NCI-H187 treated with DMSO at 0.1 percent for 48 hours (cell line): Measurements from ENCODE around the gene AKR7A2.

ENCODE experiments used
- DNase-seq: peaks from one replicate; lab custom pipeline; 2025; lab: John Stamatoyannopoulos, UW

Gene AKR7A2

DNA sequence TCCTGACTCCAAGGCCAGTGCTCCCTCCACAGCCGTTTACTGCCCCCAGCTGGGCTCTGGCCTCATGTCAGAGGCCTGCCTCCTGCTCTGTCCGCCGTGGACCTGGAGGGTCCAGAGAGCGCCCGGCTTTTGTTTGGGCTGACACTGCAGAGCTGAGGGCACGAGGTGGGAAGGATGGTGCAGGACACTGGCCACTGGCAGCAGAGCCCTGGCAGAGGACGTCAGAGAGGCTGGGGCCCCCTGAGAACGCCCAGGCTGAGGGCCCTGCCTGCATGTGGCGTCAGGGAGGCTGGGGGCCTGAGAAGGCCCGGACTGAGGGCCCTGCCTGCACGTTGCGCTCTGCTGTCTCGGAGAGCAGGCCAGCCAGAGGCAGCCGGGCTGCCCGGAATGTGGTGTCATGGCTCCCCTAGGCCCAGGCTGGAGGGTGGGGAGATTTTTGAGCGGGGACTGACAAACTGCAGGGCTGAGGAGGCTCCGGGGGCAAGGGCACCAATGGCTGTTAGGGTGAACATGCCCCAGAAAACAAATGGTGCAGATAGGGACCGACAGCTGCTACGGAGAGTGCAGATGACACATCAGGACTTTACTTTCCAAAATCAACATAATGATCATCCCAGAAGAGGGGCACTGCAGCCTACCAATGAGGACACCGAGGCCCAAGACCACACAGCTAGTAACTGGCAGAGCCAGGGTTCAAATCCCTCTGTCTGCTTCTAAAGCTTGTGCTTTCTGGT, 31.8 kb upstream of the AKR7A2 start:
- DNase-seq, result no peak

- no peak for DNase-seq
These were observed 31.1 kb upstream of the AKR7A2 start for GRCh38 chr1:19342894-19343616.

DNA sequence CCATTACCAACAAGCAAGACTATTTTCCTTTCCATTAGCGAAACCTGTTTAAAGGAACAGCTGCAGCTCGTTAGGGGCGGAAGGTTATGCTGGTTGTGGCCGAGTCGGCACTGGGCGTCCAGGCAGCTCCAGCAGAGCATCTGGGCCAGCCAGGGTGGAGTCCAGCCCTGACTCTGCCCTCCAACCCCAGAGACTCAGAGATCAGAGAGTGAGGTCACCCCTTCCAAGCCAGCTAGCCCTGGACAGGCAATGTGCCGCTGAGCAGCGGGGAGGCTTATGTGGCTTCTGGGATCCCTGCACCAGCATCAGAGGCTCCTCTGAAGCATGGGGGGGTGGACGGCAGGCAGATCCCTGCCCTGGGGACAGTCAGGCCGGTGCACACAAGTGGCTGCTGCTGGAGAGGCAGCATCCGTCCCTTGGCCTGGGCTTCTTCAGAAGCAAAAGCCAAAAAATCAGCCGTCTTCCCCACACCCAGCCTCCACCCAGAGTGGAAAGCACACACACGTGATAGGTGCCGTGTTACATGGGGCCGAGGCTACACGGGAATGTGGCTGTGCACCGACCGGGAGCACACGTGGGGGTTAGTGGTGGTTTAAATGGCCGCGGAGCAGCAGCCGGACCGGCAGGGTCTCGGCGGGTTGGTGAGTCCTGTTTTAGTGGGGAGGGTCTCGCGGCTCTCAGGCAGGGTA, 30.3 kb upstream of the AKR7A2 start:
- no peak for DNase-seq

- no peak for DNase-seq
These were observed 29.5 kb upstream of the AKR7A2 start for GRCh38 chr1:19341201-19342061.

DNA sequence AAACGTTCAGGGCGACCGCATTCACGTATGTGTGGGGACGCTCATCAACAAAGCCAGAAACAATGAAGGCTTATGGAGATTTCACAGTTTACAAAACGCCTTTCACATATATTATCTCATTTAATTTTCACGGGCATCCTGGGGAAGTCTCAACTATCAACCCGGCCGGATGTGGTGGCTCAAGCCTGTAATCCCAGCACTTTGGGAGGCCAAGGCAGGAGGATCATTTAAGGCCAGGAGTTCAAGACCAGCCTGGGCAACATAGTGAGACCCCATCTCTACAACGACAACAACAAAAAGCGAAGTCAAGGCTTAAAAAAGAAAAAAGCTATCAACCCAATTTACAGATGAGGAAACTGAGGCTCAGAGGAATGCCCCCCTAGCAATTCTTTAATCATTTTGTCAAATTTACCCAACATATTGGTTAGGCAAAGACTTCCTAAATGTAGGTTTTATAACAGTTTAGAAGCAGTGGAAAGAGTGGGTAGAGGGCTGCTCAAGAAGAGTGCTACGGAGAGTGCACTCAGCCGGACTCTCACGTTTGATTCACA, 28.5 kb upstream of the AKR7A2 start:
- no peak for DNase-seq

GRCh38 chr1:19339214-19339861, 27.4 kb upstream of the AKR7A2 start:
- DNase-seq, result no peak

DNA sequence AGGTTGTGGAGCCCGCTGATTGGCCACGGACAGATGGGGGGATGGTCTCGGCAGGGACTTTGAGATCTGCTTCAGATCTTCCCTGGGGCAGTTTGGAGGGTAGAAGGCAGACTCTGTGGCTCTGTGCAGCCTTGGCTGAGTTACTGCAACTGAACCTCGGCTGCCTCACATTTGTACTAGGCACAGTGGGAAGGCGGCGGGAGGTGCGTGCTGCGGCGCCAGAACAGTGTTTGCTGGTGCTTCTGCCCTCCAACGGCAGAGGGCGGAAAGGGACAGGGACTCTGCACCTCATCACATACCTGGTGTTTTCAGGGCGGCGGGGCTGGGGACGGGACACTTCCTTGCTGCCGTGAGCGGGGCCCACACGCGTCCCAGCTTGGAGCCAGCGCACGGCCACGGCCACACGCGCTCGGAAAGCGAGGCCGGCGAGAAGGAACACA, 26.4 kb upstream of the AKR7A2 start:
- DNase-seq, result no peak

DNA sequence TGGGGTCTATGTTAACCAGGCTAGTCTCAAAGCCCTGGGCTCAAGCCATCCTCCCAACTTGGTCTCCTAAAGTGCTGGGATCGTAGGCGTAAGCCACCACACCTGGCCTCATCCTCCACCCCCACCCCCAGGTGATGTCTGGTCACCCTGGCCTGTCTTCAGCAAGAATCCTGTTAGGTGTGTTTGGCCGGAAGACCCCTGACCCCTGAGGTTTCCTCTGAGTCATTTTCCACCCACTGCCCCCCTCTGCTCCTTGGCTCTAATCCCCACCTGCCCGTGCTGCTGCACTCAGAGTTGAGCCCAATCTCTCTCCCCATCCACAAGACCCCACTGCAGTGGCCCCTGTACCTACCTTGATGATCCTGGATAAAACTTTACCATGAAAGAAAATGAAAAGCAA, 25.3 kb upstream of the AKR7A2 start:
- no peak for DNase-seq

DNA sequence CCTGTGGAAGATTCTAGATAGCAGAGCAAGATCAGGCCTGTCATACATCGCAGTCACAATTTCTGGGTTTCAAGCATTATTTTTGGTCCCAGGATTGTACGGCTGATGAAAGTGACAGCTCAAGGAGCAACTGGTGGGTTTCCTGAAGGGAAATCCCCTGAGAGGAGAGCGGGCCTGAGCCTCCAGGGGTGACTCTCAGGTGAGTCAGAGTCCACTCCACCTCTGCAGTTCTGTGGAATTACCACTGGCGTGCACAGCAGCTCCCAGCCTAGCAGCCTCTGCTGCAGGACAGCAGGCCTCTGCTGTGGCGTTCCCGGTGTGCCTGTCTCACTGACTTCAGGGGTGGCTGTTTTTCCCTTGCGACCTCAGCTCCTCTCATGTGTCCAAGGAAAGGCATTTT, 24.6 kb upstream of the AKR7A2 start:
- DNase-seq, result no peak

DNA sequence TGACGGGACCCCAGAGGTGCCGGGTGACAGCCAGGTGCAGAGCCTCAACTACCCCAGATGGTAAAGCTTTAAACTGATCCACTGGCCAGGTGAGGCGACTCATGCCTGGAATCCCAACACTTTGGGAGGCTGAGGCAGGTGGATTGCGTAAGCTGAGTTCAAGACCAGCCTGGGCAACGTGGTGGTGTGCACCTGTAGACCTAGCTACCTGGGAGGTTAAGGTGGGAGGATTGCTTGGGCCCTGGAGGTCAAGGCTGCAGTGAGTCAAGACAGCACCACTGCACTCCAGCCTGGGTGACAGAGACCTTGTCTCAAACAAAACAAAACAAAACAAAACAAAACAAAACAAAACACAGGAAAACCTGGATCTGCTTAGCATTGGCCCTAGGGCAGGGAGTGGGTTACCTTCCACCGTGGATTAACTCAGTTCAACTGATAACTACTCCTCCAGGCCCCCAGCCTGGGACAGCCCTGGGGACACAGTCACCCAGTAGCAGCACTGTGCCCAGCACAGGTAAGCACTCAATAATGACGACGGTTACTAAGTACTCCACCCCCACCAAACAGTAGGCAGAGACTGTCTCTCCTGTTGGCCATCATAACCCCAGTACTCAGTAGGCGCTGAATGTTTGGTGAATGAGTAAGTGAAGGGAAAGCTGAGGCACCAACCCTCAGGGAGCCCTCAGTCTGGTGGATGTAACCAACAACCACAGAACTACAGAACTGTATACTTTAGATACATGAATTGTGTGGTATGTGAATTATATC, 21.8 kb upstream of the AKR7A2 start:
- no peak for DNase-seq

DNA sequence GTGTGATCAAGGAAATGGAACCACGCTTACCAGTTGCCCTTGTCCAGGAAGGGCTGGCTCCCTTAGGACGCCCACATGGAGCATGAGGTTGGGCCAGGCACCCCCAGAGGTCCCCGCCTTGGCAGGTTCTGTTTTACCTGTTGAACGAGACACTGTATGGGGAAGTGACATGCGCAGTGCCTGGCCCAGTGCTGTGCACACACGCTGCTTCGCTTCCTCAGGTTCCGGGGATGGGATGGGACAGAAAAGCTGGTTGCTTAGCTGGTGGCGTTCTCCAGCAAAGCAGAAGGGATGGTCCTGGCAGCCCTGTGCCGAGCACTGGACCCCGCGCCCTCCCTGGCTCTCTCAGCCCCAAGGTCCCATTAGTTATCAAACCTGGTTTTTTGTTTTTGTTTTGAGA, 20.9 kb upstream of the AKR7A2 start:
- no peak for DNase-seq

GRCh38 chr1:19331262-19331878, 19.4 kb upstream of the AKR7A2 start:
- no peak for DNase-seq

DNA sequence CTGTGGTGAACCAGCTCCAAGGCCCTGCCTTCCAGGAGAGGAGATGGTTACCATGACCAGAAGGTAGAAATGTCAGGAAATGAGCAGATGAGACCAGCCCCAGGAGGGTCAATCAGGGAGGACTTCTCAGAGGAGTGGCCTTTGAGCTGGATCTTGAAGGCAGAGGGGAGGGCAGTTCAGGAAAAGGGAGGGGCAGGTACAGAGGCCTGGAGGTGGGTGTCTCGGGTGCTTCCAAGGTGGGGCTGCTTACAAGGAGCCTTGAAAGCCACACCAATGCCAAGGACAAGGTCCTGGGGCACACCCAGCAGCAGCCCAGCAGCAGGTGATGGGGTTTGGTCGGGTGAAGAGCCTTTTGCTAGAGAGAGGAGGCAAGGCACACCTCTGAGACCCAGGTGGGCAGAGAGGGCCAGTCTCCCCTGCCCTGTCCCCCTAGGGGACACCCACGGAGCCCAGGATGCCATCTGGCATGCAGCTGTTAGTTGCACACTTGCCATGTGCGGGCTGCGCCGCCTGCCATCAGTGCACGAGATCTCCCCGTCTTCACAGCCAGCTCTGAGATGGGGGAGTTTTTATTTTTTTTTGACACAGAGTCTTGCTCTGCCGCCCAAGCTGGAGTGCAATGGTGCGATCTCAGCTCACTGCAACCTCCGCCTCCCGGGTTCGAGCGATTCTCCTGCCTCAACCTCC, 18.6 kb upstream of the AKR7A2 start:
- DNase-seq, result no peak

DNA sequence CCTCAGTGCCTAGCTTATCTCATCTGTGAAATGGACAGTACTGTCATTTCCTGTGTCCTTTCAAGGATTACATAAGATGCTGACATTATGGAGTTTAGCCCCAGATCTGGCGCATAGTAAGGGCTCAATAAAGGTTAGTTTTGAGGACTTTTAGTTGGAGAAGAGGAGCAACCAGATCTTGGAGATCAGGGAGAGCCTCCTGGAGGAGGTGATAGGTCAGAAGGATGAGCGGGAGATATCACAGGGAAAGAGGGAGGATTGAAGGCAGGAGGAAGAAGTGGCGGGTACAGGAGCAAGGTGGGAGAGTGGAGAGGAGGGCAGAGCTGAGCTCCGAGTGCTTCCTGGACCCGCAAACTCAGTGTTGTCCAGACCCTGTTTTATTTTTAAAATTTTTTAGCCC, 17.7 kb upstream of the AKR7A2 start:
- no peak for DNase-seq

GRCh38 chr1:19329188-19329587, 17.2 kb upstream of the AKR7A2 start:
- DNase-seq, result no peak

- no peak for DNase-seq
These were observed 16.5 kb upstream of the AKR7A2 start for GRCh38 chr1:19328486-19328885.

DNA sequence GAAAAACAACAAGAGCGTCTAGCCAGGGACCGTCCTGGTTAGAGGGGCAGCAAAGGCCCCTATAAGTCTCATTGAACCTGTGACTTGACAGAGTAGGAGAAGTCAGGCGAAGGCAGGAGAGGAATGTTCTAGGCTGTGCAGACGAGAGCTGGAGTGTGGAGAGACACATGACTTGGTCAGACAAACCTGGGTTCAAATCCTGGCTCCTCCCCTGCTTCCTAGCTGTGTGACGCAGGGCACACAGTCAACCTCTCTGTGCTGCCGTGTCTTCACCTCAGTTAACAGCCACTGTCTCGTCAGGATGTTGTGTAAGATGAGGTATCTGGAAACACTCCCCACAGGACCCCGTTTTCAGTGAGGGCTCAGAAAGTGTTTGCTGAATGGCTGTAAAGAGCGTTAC, 15.8 kb upstream of the AKR7A2 start:
- DNase-seq, result no peak

GRCh38 chr1:19327301-19327700, 15.4 kb upstream of the AKR7A2 start:
- DNase-seq, result no peak

- DNase-seq, result no peak
These were observed 14.8 kb upstream of the AKR7A2 start for GRCh38 chr1:19326748-19327065.
